Epithelial cell of prostate (primary cell): Measurements from ENCODE around the gene EYA3.

Source experiments
- DNase-seq: peaks from one replicate; pipeline ENCODE4 v3.0.0-alpha.2; 2011; ENCODE audit warnings: low read depth, low spot score
- H3K27ac ChIP-seq: fragments of 450-650 bp; 2 replicates; pipeline ENCODE4 v1.5.1; 2017; ENCODE audit warnings: mild to moderate bottlenecking

The EYA3 gene

DNA sequence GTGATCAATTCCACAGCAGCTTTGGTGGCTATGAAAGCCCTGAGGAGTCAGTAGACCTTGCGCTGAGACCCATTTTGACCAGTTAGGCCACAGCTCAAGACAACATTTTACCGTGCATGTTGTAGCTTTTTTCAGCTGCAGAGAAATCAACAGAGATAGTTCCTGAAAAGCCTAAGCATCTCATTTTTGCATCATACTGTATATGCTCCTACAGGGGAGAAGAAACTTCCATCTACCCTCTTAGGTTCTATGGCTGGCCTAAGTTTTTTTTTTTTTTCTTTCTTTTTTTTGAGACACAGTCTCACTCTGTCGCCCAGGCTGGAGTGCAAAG is 24.8 kb upstream of the EYA3 start:
- no peak for DNase-seq
- peak overlapping the region; percentile 81 for H3K27ac ChIP-seq

DNA sequence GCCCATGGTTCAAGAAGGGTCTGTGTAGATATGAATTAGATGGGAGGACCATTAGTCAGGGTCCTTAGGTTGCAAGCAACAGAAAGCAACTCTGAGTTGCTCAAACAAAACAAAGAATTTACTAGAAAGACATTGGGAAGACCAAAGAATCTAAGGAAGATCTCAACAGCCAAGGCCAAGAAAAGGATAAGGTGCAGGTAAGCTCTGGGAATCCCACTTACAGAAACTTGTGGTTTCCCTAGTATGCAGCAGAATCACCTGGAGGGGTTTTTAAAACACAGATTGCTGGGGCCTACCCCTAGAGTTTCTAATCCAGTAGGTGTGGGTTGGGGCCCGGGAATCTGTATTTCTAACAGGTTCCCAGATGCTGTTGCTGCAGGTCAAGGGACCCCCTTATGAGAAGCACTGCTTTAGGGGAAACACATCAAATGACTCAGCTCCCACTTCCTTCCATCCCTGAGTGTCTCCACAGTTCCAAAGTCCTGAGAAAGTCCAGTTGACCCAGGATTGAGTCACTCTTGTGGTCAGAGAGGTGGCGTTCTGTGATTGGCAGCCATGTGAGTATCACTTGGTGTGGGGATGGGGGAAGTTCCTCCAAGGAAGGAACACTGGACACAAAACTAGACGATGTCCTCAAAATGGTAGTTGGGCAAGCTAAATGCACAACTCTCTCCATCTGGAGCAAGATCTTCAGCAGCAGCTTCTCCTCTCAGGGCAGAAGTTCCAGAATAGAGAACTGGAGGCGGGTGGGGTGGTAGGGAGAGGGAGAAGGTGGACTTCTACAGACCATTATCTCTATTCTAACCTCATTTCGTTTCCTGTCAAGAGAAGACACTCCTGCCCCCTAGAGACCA is 24.2 kb upstream of the EYA3 start:
- no peak for DNase-seq
- peak overlapping the region; percentile 81 for H3K27ac ChIP-seq

DNA sequence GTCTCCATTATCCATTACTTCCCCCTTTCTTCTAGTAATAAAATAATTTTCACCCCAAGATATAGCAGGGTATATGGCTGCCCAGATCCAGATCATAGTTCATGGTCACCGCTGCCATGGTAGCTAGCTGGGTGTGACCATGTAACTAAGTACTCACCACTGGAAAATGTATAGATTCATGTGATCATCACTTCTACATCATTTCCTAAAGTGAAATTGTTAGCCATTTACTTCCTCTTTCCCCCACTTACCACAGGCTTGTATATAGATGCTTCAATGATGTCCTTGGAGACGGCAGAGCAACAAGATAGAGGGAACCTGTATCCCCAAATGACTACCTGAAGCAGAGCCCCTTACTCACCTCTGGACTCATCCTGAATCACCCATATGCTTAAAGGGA is 22.7 kb upstream of the EYA3 start:
- H3K27ac ChIP-seq = peak overlapping the region; percentile 81
- DNase-seq = no peak

- DNase-seq = no peak
- peak overlapping the region; percentile 81 for H3K27ac ChIP-seq
Observed at GRCh38 chr1:28110555-28110954, 22.1 kb upstream of the EYA3 start.

DNA sequence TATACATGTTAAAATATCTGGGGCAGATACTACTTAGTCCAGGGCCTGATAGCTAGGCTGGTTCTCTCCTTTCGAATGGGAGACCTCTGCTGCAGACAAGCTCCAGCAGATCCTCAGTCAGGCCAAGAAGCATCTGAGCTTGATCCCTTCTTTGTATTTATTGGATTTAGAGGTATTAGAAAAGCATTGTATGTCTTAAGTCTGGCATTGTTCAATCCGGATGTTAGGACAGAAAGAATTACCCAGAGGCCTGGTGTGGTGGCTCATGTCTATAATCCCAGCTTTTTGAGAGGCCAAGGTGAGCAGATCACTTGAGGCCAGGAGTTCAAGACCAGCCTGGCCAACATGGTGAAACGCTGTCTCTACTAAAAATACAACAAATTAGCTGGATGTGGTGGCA is 21.2 kb upstream of the EYA3 start:
- DNase-seq = no peak
- peak overlapping the region; percentile 81 for H3K27ac ChIP-seq

- no peak overlapping the region for H3K27ac ChIP-seq
- no peak for DNase-seq
Observed at GRCh38 chr1:28108001-28108400, 19.6 kb upstream of the EYA3 start.

GRCh38 chr1:28104866-28105467 is 16.6 kb upstream of the EYA3 start:
- DNase-seq = no peak
- H3K27ac ChIP-seq = peak overlapping the region; percentile 45

GRCh38 chr1:28102189-28102588 is 13.8 kb upstream of the EYA3 start:
- no peak overlapping the region for H3K27ac ChIP-seq
- no peak for DNase-seq

DNA sequence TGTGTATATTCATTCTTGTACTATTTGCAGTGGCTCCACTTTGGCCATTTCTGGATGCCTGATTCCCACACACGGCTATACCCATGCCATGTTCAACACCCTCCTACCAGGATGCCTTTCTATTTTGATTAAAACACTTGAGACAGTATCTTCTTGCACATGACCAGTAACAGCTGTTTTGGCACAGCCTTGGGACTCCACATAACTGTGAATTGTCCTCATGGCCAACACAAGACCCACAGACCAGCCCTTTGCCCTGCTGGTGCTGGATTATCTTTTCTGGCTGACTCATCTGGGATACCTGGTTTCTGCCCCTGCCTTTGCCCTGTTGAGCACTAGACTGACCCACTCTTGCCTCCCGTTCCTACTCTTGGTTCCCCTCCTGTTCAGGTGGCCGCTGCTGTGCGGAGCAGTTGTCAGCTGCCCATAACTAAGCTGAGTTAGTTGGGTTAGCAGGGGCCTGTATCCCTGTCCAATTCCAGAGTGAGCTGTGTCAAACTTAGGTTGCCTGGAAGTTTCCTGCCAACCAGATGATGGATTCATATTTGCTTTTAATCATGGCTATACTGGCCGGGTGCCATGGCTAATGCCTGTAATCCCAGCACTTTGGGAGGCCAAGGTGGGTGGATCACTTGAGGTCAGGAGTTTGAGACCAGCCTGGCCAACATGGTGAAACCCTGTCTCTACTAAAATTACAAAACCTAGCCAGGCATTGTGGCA is 10.8 kb upstream of the EYA3 start:
- H3K27ac ChIP-seq = no peak overlapping the region
- DNase-seq = no peak

DNA sequence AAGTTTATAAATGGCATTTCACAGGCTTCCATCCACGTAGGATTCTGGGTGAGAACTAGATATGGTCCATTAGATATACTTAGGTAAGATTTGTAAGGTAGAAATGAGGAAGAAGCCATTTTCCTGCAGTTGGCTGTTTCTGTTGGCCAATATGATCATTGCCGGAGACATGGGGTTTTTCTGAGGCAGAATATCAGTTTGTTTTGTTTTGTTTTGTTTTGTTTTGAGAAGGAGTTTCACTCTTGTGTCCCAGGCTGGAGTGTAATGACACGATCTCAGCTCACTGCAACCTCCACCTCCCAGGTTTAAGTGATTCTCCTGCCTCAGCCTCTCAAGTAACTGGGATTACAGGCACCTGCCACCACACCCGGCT is 8.7 kb upstream of the EYA3 start:
- no peak overlapping the region for H3K27ac ChIP-seq

GRCh38 chr1:28096210-28097099 is 8.0 kb upstream of the EYA3 start:
- DNase-seq = no peak
- H3K27ac ChIP-seq = no peak overlapping the region

More for the DNA sequence above, 8.7 kb upstream of the EYA3 start:
- DNase-seq = no peak

DNA sequence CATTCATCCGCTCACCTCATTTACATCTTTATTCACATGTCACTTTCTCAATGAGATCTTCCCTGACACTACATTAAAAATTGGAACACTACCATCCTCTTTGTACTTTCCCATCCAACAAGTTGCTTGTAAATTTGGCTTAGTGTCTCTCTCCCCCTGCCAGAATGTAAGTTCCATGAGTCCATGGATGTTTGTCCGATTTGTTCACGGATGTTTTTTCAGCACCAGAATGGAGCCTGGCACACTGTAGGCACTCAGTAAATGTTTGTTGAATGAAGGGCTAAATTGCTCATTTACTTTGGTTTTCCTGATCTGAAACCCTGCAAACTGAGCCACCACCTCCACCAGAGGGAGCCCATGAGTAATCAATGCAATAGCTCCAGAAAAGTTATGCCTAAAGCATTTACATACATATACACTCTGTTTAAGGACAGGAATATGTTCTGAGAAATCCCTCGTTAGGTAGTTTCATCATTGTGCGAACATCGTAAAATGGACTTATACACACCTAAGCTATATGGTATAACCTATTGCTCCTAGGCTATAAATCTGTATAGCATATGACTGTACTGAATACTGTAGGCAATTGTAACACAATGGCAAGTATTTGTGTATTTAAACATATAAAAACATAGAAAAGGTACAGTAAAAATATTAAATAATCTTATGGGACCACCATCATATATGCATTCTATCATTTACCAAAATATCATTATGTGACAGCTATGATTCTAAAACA is 2.8 kb upstream of the EYA3 start:
- H3K27ac ChIP-seq = no peak overlapping the region

DNA sequence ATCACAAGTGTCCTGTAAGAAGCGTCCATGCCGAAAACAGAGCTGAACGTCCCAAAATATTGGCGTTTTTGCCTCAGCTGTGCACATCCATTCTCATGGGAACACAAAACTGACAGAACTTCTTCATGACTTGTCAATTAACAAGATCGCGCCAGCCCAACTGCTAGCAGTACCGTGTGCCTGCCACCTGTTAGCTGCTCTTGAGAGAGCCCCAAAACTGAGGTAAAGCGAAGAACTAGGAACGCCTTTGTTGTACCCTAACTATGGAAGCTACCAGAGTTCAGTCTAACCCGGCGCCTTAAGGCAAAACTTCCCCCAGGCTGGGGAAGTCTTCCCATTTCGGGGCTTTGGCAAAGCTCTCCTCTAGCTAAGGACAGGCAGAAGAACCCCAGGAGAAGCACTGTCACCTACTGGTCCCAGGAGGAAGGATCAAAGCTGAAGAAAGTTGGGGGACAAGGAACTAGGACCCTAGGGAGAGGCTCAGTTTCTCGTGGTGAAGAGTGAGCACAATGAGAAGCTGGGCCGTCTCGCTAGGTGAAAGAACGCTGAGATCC is 719 bp downstream of the EYA3 start:
- DNase-seq = no peak
- peak overlapping the region; percentile 84 for H3K27ac ChIP-seq

More for the DNA sequence above, 2.8 kb upstream of the EYA3 start:
- no peak for DNase-seq

- no peak for DNase-seq
- no peak overlapping the region for H3K27ac ChIP-seq
Observed at GRCh38 chr1:28086651-28087050, 1.8 kb downstream of the EYA3 start.

- DNase-seq = no peak
- H3K27ac ChIP-seq = no peak overlapping the region
Observed at GRCh38 chr1:28085129-28085528, 3.3 kb downstream of the EYA3 start.

DNA sequence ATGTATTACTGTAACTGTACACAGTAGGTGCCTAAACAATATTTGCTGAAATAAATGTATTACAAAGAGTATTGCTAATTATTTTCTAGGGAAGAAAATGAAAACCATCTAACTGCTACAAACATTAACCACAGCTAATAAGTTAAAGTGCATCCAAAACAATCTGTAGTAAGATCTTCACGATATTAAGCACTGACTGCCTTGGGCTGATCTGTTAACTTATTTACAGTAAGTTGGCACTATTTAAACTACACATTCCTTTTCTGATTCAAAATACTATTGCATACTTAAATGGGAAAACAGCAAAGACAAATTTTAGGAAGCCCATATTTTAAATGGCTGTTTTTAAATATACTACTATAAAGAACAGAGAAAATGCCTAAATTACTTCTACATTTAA is 4.5 kb downstream of the EYA3 start:
- no peak for DNase-seq
- H3K27ac ChIP-seq = no peak overlapping the region

- peak; percentile 51 for DNase-seq
- H3K27ac ChIP-seq = peak overlapping the region; percentile 20
Observed at GRCh38 chr1:28078680-28079626, 9.5 kb downstream of the EYA3 start.

GRCh38 chr1:28078262-28078661 is 10.1 kb downstream of the EYA3 start:
- peak overlapping the region; percentile 20 for H3K27ac ChIP-seq
- DNase-seq = no peak
